H9 (cell line): ENCODE results near the gene KRTAP1-1. TPM values are rescaled to one million over a fixed set of nuclear protein-coding genes. Genes with fewer than 3 reads are reported as not detected.

Experiments
- DNase-seq: peaks from one replicate; pipeline ENCODE4 v3.0.0-alpha.2; 2017
- H2AFZ ChIP-seq: one replicate; pipeline ENCODE4 v1.6.1; 2013; ENCODE audit warnings: mild to moderate bottlenecking, low read length, control low read depth, moderate library complexity
- H2AK5ac ChIP-seq: 2 replicates; pipeline ENCODE4 v1.6.1; 2013; ENCODE audit warnings: low read length, control low read depth, mixed read lengths; ENCODE audit not compliant: insufficient read length
- H2BK120ac ChIP-seq: one replicate; pipeline ENCODE4 v1.6.1; 2013; ENCODE audit warnings: low read depth, mild to moderate bottlenecking, low read length, control low read depth, inconsistent platforms; ENCODE audit not compliant: poor library complexity, severe bottlenecking
- H2BK12ac ChIP-seq: 2 replicates; pipeline ENCODE4 v1.6.1; 2013; ENCODE audit warnings: low read length, control low read depth, mixed read lengths, low read depth; ENCODE audit not compliant: insufficient read length
- H2BK15ac ChIP-seq: 2 replicates; pipeline ENCODE4 v1.6.1; 2013; ENCODE audit warnings: low read depth, low read length, control low read depth
- H2BK20ac ChIP-seq: one replicate; pipeline ENCODE4 v1.6.1; 2013; ENCODE audit warnings: low read depth, mild to moderate bottlenecking, low read length, control low read depth, inconsistent platforms; ENCODE audit not compliant: poor library complexity, severe bottlenecking
- H2BK5ac ChIP-seq: 2 replicates; pipeline ENCODE4 v1.6.1; 2013; ENCODE audit warnings: low read length, control low read depth, mixed read lengths; ENCODE audit not compliant: insufficient read length
- H3K14ac ChIP-seq: 2 replicates; pipeline ENCODE4 v1.6.1; 2013; ENCODE audit warnings: low read length, control low read depth; ENCODE audit not compliant: insufficient read depth
- H3K18ac ChIP-seq: 2 replicates; pipeline ENCODE4 v1.6.1; 2013; ENCODE audit warnings: low read depth, mild to moderate bottlenecking, mixed read lengths, low read length, control low read depth; ENCODE audit not compliant: insufficient read length
- H3K23ac ChIP-seq: 2 replicates; pipeline ENCODE4 v1.6.1; 2013; ENCODE audit warnings: low read length, control low read depth, mixed read lengths, low read depth; ENCODE audit not compliant: insufficient read length
- H3K23me2 ChIP-seq: 2 replicates; pipeline ENCODE4 v1.6.1; 2013; ENCODE audit warnings: low read depth, mild to moderate bottlenecking, mixed read lengths, low read length, control low read depth; ENCODE audit not compliant: insufficient read length, poor library complexity, severe bottlenecking
- H3K27ac ChIP-seq: 2 replicates; pipeline ENCODE4 v1.5.1; 2013; ENCODE audit warnings: low read length, control low read depth, mixed read lengths, low read depth; ENCODE audit not compliant: insufficient read length
- H3K27me3 ChIP-seq: 2 replicates; pipeline ENCODE4 v1.6.1; 2013; ENCODE audit warnings: low read length, control low read depth, inconsistent platforms; ENCODE audit not compliant: insufficient read depth
- H3K4ac ChIP-seq: 2 replicates; pipeline ENCODE4 v1.6.1; 2013; ENCODE audit warnings: low read depth, mild to moderate bottlenecking, control low read depth, inconsistent platforms, low read length, moderate library complexity
- H3K4me1 ChIP-seq: 2 replicates; pipeline ENCODE4 v1.6.1; 2013; ENCODE audit warnings: low read length, control low read depth, inconsistent platforms; ENCODE audit not compliant: insufficient read depth
- H3K4me2 ChIP-seq: 2 replicates; pipeline ENCODE4 v1.6.1; 2013; ENCODE audit warnings: low read length, control low read depth, mixed read lengths; ENCODE audit not compliant: insufficient read length, insufficient read depth
- H3K56ac ChIP-seq: 2 replicates; pipeline ENCODE4 v1.6.1; 2013; ENCODE audit warnings: low read depth, mild to moderate bottlenecking, mixed read lengths, low read length, control low read depth; ENCODE audit not compliant: insufficient read length
- H3K79me1 ChIP-seq: 2 replicates; pipeline ENCODE4 v1.6.1; 2013; ENCODE audit warnings: low read depth, mild to moderate bottlenecking, moderate library complexity, low read length, control low read depth, inconsistent platforms; ENCODE audit not compliant: insufficient read depth, poor library complexity, severe bottlenecking
- H3K79me2 ChIP-seq: 2 replicates; pipeline ENCODE4 v1.6.1; 2013; ENCODE audit warnings: low read length, control low read depth, inconsistent platforms; ENCODE audit not compliant: insufficient read depth
- H3K9ac ChIP-seq: 2 replicates; pipeline ENCODE4 v1.6.1; 2013; ENCODE audit warnings: low read length, control low read depth, mixed read lengths; ENCODE audit not compliant: insufficient read length; ENCODE audit errors: extremely low read depth
- H3K9me3 ChIP-seq: one replicate; pipeline ENCODE4 v1.6.1; 2013; ENCODE audit warnings: low read depth, low read length, inconsistent platforms; ENCODE audit not compliant: control insufficient read depth
- H3T11ph ChIP-seq: one replicate; pipeline ENCODE4 v1.6.1; 2013; ENCODE audit warnings: mild to moderate bottlenecking, low read length, control low read depth, inconsistent platforms
- H4K20me1 ChIP-seq: one replicate; pipeline ENCODE4 v1.6.1; 2013; ENCODE audit not compliant: control insufficient read depth, insufficient read length, insufficient read depth
- H4K5ac ChIP-seq: 2 replicates; pipeline ENCODE4 v1.6.1; 2013; ENCODE audit warnings: low read depth, mild to moderate bottlenecking, mixed read lengths, low read length, control low read depth; ENCODE audit not compliant: insufficient read length
- H4K8ac ChIP-seq: replicated peaks from 2 replicates; pipeline ENCODE4 v1.6.1; 2013; ENCODE audit warnings: low read length, control low read depth, mixed read lengths, low read depth; ENCODE audit not compliant: insufficient read length
- H4K91ac ChIP-seq: 2 replicates; pipeline ENCODE4 v1.6.1; 2013; ENCODE audit warnings: low read depth, mild to moderate bottlenecking, moderate library complexity, mixed read lengths, low read length, control low read depth; ENCODE audit not compliant: insufficient read length
- H3K27ac Mint-ChIP-seq, 3 experiments: 2 replicates in 2 of 3; 3 replicates in 1 of 3; pipeline ENCODE4 v1.8.0; 2020 to 2021; ENCODE audit warnings: mixed read lengths in 3 of 3, mild to moderate bottlenecking in 1 of 3, moderate library complexity in 1 of 3
- H3K27me3 Mint-ChIP-seq: 2 replicates; pipeline ENCODE4 v1.8.0; 2021; ENCODE audit warnings: low read depth, mild to moderate bottlenecking, moderate library complexity, mixed read lengths
- H3K36me3 Mint-ChIP-seq, 3 experiments: 2 replicates in 2 of 3; 3 replicates in 1 of 3; pipeline ENCODE4 v1.8.0; 2020 to 2021; ENCODE audit warnings: low read depth in 3 of 3, mixed read lengths in 3 of 3; ENCODE audit not compliant: insufficient read depth in 1 of 3
- H3K4me1 Mint-ChIP-seq, 2 experiments: 2 replicates each; pipeline ENCODE4 v1.8.0; 2020; ENCODE audit warnings: mixed read lengths in 2 of 2
- H3K4me3 Mint-ChIP-seq, 2 experiments: 2 replicates in 1 of 2; 3 replicates in 1 of 2; pipeline ENCODE4 v1.8.0; 2020 to 2021; ENCODE audit warnings: mild to moderate bottlenecking in 2 of 2, mixed read lengths in 2 of 2, moderate library complexity in 1 of 2
- H3K9me3 Mint-ChIP-seq, 2 experiments: 2 replicates in 1 of 2; 3 replicates in 1 of 2; pipeline ENCODE4 v1.8.0; 2020; ENCODE audit warnings: mild to moderate bottlenecking in 2 of 2, mixed read lengths in 2 of 2, moderate library complexity in 1 of 2
- CTCF ChIP-seq: fragments of 200-600 bp; sonication (generic); conservative IDR thresholded peaks from 3 replicates; pipeline ENCODE4 v1.8.0; 2021; ENCODE audit warnings: antibody characterized with exemption, mild to moderate bottlenecking
- WGBS: extraction: QIAGEN DNeasy Blood & Tissue Kit; methylation state at CpG from one replicate; pipeline ENCODE4 v1.1.7; 2013; ENCODE audit warnings: missing lambda C conversion rate, low lambda C conversion rate, mixed read lengths; ENCODE audit not compliant: insufficient read length; ENCODE audit errors: extremely low coverage; 5-methylcytosine and 5-hydroxymethylcytosine counted together
- total RNA-seq: library from RNA; stranded (reverse); gene quantifications from 2 replicates; pipeline ENCODE4 v1.2.1, GENCODE V29; 2021

The KRTAP1-1 gene
- total RNA-seq, 1 experiment from 2014 or later: not detected

GRCh38 chr17:41064301-41064700 lies 23.1 kb upstream of the KRTAP1-1 start:
- H4K20me1 ChIP-seq: no peaks in the 10 kb centered on the region
- no peak overlapping the region for H3K27ac Mint-ChIP-seq
- H2BK15ac ChIP-seq: no peak overlapping the region
- H2BK5ac ChIP-seq: no peak overlapping the region
- no peaks in the 10 kb centered on the region for H3K9me3 Mint-ChIP-seq
- no peak overlapping the region for H2BK12ac ChIP-seq
- H3K23ac ChIP-seq: no peak overlapping the region
- H3K79me1 ChIP-seq: no peaks in the 10 kb centered on the region
- no peaks in the 10 kb centered on the region for H3K9me3 ChIP-seq
- H2AK5ac ChIP-seq: no peak overlapping the region
- no peak overlapping the region for H2BK120ac ChIP-seq
- H3K79me2 ChIP-seq: no peaks in the 10 kb centered on the region
- H3K4me1 Mint-ChIP-seq: peaks cover 2 to 11% of the 10 kb centered on the region in 2 experiments
- H3K23me2 ChIP-seq: no peaks in the 10 kb centered on the region
- H3K4me1 ChIP-seq: no peaks in the 10 kb centered on the region
- H3K14ac ChIP-seq: no peak overlapping the region
- no peak overlapping the region for H3K27ac ChIP-seq
- no peaks in the 10 kb centered on the region for H3K36me3 Mint-ChIP-seq
- no peak overlapping the region for H3K18ac ChIP-seq
- H3K27me3 Mint-ChIP-seq: no peaks in the 10 kb centered on the region
- DNase-seq: no peak
- no CpG with 5 or more reads among the region's 1 CpG for WGBS
- H3K9ac ChIP-seq: no peak overlapping the region
- H2AFZ ChIP-seq: no peak overlapping the region
- no peak overlapping the region for H2BK20ac ChIP-seq
- no peak overlapping the region for H3K4me2 ChIP-seq
- no peaks in the 10 kb centered on the region for H3K27me3 ChIP-seq
- no peak for TF ChIP-seq CTCF
- H4K5ac ChIP-seq: no peak overlapping the region
- H3T11ph ChIP-seq: no peak overlapping the region
- no peak overlapping the region for H4K91ac ChIP-seq
- no peak overlapping the region for H4K8ac ChIP-seq
- H3K4ac ChIP-seq: no peak overlapping the region
- no peak overlapping the region for H3K4me3 Mint-ChIP-seq
- no peak overlapping the region for H3K56ac ChIP-seq
